HG03095 (cell line): Measurements from ENCODE around the gene PDCD1.

Experiments used
- ATAC-seq: cut with Tn5 transposase; IDR thresholded peaks from one replicate; pipeline ENCODE4 v1.9.1; 2021; ENCODE audit warnings: moderate library complexity; ENCODE audit not compliant: unreplicated experiment

The PDCD1 gene

GRCh38 chr2:241865957-241866789 lies 7.5 kb upstream of the PDCD1 start:
- ATAC-seq, result no peak

- no peak for ATAC-seq
These were observed 6.8 kb upstream of the PDCD1 start for GRCh38 chr2:241865416-241865956.

- no peak for ATAC-seq
These were observed 6.1 kb upstream of the PDCD1 start for GRCh38 chr2:241864850-241865213.

GRCh38 chr2:241864168-241864849 lies 5.6 kb upstream of the PDCD1 start:
- ATAC-seq, result no peak

- ATAC-seq, result no peak
These were observed 4.9 kb upstream of the PDCD1 start for GRCh38 chr2:241863536-241863954.

GRCh38 chr2:241862775-241863535 lies 4.3 kb upstream of the PDCD1 start:
- ATAC-seq, result no peak

- no peak for ATAC-seq
These were observed 3.4 kb upstream of the PDCD1 start for GRCh38 chr2:241862093-241862492.

- no peak for ATAC-seq
These were observed 2.6 kb upstream of the PDCD1 start for GRCh38 chr2:241861264-241861663.

GRCh38 chr2:241860184-241861078 lies 1.7 kb upstream of the PDCD1 start:
- peak; percentile 2 for ATAC-seq

GRCh38 chr2:241859436-241860183 lies 916 bp upstream of the PDCD1 start:
- peak; percentile 41 for ATAC-seq

GRCh38 chr2:241859017-241859435 lies 332 bp upstream of the PDCD1 start:
- peak; percentile 6 for ATAC-seq

DNA sequence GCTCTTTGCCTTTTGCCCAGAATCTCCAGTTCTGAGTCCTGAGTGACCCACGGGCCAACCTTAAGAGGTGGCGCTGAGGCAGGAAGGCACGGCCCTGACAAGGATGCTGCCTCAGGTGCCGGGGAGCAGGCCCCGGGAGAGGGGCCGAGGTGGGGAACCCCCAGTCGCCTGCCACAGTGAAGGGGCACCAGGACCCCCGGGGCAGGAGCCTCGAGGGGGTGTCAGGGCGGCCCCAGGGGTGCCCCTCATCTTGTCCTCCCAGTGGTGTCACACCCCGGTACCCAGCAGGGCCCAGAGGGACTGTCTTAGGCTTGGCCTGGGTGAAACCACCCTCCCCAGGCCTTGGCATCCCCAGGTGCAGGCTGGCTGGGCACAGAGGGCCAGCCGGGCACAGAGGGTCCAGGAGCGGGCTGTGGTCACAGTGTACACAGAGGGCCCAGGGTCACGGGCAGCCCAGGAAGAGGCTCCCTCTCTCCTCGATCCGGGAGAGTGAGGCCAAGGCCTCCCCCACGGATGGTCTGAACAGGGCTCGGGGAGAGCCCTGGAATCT lies 1.0 kb downstream of the PDCD1 start:
- no peak for ATAC-seq

- no peak for ATAC-seq
These were observed 1.6 kb downstream of the PDCD1 start for GRCh38 chr2:241857041-241857541.

DNA sequence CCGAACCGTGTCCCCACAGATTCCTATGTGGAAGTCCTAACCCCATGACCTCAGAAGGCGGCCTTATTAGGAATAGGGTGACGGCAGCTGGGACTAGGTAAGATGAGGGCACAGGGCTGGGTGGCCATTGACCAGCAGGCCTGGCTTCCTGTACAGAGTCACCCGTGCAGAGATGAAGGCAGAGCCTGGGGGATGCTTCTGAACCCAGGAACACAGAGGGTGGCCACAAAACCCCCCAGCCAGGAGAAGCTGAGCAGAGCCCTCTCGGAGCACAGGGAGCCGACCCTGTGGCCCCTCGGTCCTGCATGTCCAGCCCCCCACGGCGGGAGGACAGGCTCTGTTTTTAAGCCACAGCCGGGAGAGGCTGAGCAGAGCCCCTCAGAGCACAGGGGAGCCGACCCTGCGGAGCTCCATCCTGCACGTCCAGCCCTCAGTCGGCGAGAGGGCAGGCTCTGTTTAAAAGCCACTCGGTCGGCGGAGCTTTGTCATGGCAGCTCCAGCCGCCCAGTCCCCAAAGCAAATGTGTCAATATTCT lies 2.7 kb downstream of the PDCD1 start:
- no peak for ATAC-seq

GRCh38 chr2:241855245-241855887 lies 3.3 kb downstream of the PDCD1 start:
- ATAC-seq, result no peak

DNA sequence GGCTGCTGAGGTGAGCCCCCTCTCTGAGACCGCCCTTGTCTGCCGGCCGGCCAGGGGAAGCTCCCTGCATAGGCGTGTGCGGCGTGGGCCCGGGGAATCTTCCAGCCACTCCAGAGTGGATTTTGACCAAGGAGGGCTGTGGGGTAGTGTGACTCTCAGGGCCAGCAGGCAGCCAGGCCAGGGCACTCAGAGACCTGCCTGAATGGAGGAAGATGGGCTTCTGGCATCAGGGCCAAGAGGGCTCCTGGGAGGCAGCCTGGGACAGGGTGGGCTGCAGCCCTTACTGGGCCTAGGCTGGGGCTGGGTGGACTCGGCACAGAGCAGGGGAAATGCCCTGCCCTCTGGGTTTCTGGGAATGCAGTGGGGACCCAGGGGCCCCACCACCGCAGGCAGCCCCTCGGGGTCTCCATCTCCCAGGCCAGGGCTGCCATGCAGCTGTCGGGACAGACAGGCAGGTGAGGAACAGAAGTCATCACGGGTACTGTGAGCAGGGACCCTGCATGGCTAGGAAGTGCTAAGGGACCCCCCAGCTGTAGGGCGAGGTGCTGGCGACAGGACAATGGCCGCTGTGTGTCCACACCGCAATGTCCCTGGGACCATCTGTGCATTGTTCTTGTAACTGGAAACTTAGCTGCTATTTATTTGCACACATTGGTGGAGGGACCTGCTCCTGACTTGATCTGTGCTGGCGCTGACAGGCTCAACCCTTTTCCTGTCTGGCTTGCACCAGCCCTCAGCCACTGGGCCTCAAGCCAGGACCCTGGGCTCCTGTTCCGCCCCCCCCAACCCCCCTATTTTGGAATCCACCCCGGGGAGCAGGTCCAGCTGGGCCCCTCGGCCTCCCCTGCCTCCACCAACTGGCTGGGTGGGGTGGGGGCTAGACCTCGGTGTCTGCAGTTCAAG lies 4.1 kb downstream of the PDCD1 start:
- ATAC-seq, result no peak

DNA sequence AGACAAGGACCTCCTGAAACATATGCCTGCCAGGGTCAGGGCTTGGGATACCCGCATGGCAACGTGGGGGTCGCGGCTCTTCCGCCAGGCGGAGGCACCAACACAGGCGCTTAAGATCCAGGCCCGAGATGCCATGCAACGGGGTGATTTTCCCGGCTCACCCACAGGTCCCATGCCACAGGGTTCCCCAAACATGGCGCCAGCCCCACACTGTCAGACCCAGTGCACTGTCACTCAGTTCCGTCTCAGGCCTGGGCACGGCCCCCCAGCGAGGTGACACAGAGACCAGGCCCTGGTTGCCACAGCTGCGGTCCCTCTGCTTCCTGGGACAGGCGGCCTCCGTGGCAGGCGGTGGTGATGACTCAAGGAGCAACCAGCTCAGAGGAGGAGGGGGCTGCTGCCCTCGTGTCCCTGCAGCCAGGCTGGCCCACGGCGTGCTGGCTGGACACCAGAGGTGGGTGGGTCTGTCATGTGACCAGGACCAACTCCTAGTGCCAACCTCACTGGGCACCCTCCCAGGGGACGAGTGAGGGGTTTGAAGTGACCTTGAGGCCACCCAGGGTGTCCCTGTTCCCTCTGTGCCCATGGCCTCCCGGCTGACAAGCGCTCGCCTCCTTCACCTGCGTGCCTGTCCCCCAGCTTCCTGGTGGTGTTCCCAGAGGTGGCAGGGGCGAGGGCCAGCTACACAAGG lies 4.9 kb downstream of the PDCD1 start:
- no peak for ATAC-seq
